GM10248 (cell line): ENCODE measurements around the gene FIP1L1.

Experiments
- CTCF ChIA-PET: fragments of 300-600 bp; sonication (Branson Sonifier 250); formaldehyde crosslinking; extraction: SDS; loops from one replicate; lab custom pipeline; 2021; ENCODE audit warnings: antibody characterized with exemption; lab: Yijun Ruan, JAX
- POLR2A ChIA-PET: fragments of 350-650 bp; sonication (Branson Sonifier 250); formaldehyde crosslinking; extraction: SDS; loops from one replicate; lab custom pipeline; 2020; ENCODE audit warnings: antibody characterized with exemption; lab: Yijun Ruan, JAX
- DNase-seq: peaks from one replicate; pipeline ENCODE4 v3.0.0; 2012; ENCODE audit errors: extremely low spot score
- TF ChIP-seq, protein P1 (sequence below): IDR thresholded peaks from 2 replicates; pipeline ENCODE4 v1.5.1; 2012; ENCODE audit warnings: mild to moderate bottlenecking, low read depth; ENCODE audit errors: extremely low read depth, missing control alignments, control extremely low read depth

Gene FIP1L1

DNA sequence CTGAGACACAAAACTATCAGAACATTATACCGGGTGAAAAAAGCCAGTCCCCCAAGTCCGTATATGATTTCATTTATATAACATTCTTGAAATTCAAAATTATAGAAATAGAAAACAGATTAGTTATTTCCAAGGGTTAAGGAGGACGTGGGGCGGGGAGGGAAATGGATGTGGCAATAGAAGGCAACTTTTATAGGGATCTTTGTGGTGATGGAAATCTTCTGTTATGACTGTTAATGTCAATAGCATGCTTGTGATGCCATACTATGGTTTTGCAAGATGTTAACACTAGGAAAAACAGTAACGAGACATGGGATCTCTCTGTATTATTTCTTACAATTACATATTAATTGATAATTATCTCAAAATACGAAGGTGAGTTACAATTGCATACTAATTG lies 117.4 kb downstream of the FIP1L1 start:
- ChIA-PET CTCF (interaction anchor here (1.1 to 1.2 kb wide), 2 partner anchors 9 to 12 kb away, joined by 3 to 5 read pairs; no protein-coding TSS in a partner anchor), POLR2A (no interaction called here)
- DNase-seq: no peak
- TF ChIP-seq, protein P1, sequence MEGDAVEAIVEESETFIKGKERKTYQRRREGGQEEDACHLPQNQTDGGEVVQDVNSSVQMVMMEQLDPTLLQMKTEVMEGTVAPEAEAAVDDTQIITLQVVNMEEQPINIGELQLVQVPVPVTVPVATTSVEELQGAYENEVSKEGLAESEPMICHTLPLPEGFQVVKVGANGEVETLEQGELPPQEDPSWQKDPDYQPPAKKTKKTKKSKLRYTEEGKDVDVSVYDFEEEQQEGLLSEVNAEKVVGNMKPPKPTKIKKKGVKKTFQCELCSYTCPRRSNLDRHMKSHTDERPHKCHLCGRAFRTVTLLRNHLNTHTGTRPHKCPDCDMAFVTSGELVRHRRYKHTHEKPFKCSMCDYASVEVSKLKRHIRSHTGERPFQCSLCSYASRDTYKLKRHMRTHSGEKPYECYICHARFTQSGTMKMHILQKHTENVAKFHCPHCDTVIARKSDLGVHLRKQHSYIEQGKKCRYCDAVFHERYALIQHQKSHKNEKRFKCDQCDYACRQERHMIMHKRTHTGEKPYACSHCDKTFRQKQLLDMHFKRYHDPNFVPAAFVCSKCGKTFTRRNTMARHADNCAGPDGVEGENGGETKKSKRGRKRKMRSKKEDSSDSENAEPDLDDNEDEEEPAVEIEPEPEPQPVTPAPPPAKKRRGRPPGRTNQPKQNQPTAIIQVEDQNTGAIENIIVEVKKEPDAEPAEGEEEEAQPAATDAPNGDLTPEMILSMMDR: no peak

DNA sequence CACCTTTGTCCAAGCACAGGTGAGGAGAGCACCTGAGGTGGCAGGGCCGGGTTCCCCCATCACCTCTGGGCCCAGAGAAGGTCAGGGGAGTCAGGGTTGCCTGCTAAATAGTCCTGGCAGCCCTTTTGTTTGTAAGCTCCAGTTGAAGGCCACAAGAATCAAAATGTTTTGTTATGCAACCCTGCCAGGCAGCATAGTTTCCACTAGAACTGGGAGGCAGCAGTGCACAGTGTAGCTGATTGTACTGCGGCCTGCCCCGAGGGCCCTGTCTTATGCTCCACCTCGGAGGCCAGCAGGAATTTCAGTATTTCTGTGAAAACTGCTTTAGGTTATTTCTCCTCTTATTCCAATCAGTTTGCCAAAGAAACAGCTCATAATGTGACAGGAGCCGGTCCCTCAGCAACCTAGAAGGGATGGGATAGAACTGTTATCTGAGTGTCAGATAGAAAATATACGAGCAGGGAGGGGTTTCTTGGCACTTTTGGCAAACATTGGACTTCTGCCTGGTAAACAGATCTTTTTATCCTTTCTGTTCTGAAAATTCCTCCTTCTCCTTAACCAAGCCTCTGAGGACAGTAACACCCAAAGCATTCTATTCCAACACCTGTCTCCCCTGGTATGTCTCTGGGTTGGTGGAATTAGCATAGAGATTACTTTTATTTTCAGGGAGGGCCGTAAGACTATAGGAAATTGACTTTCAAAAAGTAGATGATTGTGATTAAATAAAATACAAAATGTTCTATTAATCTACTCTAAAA lies 120.2 kb downstream of the FIP1L1 start:
- CTCF ChIA-PET: interaction anchor here (1.1 to 1.6 kb wide), 5 partner anchors 8 to 27 kb away, joined by 3 to 5 read pairs (median 4); no protein-coding TSS in a partner anchor
- TF ChIP-seq, protein P1: no peak
- no peak for DNase-seq
- POLR2A ChIA-PET: no interaction called here

DNA sequence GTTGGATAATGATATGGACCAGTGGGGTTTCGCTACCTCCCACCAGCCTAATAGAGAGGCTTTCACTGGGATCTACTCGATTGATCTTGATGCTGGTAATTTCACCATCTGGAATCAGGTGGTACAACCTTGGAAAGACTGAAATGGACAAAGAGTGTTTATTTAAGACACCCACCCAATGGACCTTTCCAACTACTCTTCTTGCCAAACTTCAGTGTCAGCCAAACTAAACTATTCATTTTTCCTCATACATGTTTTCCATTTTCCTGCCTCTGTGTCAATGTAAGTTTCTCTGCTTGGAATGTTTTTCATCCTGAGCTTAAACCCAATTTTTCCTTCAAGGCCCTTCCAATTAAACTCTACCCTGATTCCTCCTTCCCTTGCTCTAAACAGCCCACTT lies 121.3 kb downstream of the FIP1L1 start:
- ChIA-PET CTCF (interaction anchor here (1.6 to 2.7 kb wide), 2 partner anchors 9 to 10 kb away, joined by 4 to 8 read pairs; no protein-coding TSS in a partner anchor), POLR2A (no interaction called here)
- TF ChIP-seq, protein P1: no peak
- no peak for DNase-seq

DNA sequence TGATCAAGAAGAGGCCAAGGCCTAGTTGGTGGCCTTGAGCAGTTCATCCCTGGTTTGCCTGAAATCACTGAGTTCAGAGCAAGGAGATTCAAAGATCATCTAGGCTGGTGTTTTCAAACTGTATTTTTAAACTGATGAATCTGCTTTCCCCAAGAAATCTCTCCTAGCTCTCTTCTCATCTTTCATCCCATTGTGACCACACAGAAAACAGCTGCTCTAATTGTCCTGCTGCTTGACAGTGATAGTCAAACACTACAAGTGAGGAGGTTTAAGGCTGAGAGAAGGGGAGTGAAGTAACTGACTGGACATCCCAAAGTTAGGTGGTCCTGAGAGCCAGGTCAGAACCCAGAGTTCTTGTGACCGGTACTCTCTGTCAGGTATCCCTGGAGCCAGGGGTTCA lies 122.3 kb downstream of the FIP1L1 start:
- ChIA-PET POLR2A (no interaction called here), CTCF (interaction anchor here (0.9 to 2.7 kb wide), 2 partner anchors 9 to 10 kb away, joined by 3 to 8 read pairs; no protein-coding TSS in a partner anchor)
- TF ChIP-seq, protein P1: no peak
- DNase-seq: no peak

DNA sequence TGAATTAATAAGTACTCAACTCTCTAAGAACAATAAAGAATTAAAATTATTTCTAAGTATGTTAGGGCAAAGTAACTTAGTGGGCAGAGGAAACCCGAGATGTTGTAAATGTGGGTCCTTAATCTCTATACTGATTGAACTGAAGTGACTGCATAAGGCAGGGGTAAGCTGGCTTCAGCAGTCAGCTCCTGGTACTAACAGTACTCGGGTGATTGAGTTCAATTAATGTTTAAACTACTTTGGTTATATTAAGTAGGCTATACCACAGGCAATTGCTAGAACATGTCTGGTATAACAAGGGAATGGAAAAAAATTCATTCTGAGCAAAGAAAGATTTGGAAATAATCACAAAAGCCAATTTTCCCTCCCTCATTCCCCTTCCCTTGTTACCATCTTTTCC lies 123.1 kb downstream of the FIP1L1 start:
- CTCF ChIA-PET: interaction anchor here (0.9 to 2.7 kb wide), 2 partner anchors 8 to 10 kb away, joined by 3 to 8 read pairs; no protein-coding TSS in a partner anchor
- TF ChIP-seq, protein P1: no peak
- POLR2A ChIA-PET: no interaction called here
- DNase-seq: no peak

DNA sequence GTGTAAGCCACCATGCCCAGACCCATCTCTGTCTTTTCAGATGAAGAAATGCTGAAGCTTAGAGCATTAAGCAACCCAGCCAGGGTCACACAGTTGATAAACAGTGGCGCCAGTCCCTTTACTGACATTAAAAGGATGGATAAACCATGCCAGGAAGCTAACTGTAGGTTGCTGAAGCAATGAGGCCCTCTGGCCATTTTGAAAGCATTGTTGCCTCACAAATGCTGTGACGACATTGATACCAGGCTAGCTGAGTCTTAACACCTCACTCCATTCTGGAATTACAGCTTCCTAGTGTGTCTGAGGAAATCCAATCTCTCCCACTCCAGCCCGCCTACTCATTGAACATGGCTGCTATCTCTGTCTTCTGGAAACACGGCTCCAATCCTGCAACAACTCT lies 124.1 kb downstream of the FIP1L1 start:
- TF ChIP-seq, protein P1: no peak
- no peak for DNase-seq
- CTCF ChIA-PET: interaction anchor here (1.1 to 2.7 kb wide), 5 partner anchors 9 to 58 kb away, joined by 3 to 8 read pairs (median 3); no protein-coding TSS in a partner anchor
- POLR2A ChIA-PET: no interaction called here
